ENCODE data around the gene PRXL2B.

The PRXL2B gene

DNA sequence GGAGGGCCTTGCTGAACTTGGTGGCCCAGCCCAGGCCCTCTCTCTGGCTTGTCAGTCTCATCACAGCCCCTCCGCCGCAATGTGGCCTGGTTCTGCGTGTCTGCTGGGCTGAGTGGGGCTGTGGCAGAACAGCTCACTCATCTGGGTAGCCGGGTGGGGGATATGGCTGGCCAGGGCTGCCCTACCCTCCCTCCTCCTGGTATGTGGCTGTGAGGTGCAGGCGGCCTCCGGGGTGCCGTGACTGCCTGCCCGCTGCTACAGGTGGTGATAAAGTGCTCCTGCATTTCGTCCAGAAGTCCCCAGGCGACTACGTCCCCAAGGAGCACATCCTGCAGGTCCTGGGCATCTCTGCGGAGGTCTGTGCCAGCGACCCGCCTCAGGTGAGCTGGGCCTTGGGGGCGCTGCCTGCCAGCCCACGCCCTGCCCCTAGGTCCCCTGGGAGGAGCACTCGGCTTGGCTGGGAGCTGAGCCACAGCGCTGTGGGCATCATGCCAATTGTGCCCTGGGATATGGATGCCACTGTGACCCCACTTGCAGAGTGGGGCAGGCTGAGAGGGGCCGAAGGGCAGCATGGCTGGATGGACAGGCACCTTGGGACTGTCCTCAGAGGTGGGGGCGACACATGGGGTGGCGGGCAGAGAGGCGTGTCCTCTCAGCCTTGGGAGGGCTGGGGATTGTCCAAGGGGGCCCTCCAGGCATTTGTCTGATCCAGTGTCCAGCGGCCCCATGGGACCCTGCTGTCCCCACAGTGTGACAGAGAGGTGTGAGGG, 2.3 kb downstream of the PRXL2B start:
- Histone ChIP-seq H3K4me1 (peaks cover 49 to 67% (median 59%) of the 10 kb centered on the region in 10 experiments), H3K4me2 (peak overlapping the region; percentile 21 to 99 (median 46); a peak in 19 of 22 replicates), H3K4me3 (peak overlapping the region in 2 of 10 experiments; percentile 81 to 85; a peak in 4 of 20 replicates), H3K36me3 (peaks cover 0 to 27% (median 0%) of the 10 kb centered on the region in 11 experiments; a peak in 8 of 22 replicates), H3K9me3 (replicated peaks in 1 of 11) (no peaks in the 10 kb centered on the region), H3K27ac (no peak overlapping the region), H3K27me3 (peaks cover 0 to 9% (median 0%) of the 10 kb centered on the region in 11 experiments; a peak in 4 of 22 replicates), H4K20me1 (peaks cover 0 to 33% (median 13%) of the 10 kb centered on the region in 11 experiments; a peak in 13 of 22 replicates), H3K9ac (peak overlapping the region in 3 of 11 experiments; percentile 29 to 88 (median 88); a peak in 5 of 22 replicates)
- TF ChIP-seq Cebpa-rat (IDR thresholded peaks at IDR 0.05): no peak

DNA sequence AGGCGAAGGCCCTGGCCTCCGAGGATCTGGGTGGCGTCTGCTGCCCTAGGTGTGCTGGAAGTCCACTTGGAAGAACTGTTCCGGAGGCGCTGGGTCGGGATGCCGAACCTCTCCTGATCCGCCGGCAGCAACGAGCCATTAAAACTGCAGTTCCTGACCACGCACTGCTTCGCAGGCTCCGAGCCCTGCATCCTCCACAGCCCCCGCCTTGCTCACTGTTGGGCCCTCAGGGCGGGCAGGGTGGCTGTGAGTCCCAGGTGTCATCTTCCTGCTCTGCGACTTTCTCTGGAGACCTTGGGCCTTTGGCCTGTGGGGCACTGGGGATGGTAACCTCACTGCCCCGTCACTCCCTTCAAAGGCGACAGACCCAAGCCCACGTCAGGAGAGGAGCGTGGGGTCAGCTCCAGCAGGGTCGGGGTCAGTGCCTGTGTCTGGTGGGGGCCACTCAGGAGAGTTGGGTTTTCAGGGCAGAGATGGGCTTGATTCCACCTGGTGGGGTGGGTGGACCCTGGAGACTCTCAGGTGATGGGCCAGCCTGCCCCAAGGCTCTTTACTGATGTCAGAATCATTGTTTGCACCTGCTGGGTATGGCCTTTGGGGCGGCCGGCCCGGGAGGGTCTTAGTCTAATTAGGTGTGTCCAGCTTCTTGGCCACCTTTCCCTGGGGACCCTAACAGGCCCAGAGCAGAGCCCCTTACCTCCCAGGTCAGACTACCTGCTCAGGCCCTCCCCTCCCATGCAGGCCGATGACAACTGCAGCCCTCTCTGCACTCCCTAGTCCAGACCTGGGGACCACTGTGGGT, 3.1 kb downstream of the PRXL2B start:
- Histone ChIP-seq H3K4me2 (peak overlapping the region in 10 of 11 experiments; percentile 21 to 99 (median 48); a peak in 13 of 22 replicates), H3K9me3 (replicated peaks in 1 of 11) (no peaks in the 10 kb centered on the region), H3K9ac (peak overlapping the region in 2 of 11 experiments; percentile 88; a peak in 4 of 22 replicates), H4K20me1 (peaks cover 0 to 33% (median 13%) of the 10 kb centered on the region in 11 experiments; a peak in 13 of 22 replicates), H3K27ac (no peak overlapping the region), H3K4me3 (peak overlapping the region in 2 of 10 experiments; percentile 81 to 85; a peak in 3 of 20 replicates), H3K4me1 (peaks cover 47 to 66% (median 58%) of the 10 kb centered on the region in 10 experiments), H3K27me3 (peaks cover 0 to 9% (median 0%) of the 10 kb centered on the region in 11 experiments; a peak in 4 of 22 replicates), H3K36me3 (peaks cover 0 to 27% (median 0%) of the 10 kb centered on the region in 11 experiments; a peak in 8 of 22 replicates)
- no peak for TF ChIP-seq Cebpa-rat (IDR thresholded peaks at IDR 0.05)

DNA sequence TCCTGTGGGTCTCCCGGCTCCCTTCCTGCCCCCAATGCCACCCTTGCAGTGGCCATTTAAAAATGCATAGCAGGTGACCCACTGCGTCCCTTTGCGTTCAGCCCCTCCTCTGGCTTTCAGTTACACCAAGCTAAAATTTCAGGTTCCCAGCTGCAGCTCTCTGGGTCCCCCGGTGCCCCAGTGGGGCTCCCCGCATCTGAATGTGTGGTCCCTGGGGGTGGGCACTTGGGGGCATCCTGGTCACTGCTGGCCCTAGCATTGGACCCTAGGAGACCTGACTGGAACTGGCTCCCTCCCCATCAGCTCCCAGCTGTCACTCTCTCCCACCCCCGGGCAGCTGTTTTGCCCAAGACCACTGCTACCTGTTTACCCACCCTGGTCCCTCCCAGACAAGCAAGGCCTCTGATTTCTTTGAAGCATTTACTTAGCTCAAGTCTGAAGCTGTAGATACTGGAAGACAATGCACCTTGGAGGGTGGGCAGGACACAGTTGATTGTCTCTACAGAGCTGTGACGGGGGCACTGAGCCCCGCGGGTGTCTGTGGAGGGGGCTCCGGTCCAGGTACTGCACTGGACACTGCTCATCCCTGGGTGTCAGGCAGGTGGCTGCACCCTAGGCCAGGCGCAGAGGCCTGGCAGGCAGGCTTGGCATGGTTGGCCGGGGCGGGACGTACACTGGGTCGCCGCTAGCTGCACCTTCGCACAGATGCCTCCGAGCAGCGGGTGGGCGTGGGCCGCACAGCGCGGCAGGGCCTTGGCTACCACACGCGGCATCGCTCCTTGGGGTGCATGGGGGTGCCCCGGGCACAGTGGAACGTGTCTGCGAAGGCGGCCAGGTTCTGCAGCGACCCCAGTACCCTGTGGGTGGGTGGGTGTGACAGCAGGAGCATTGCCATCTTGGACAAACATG, 3.9 kb downstream of the PRXL2B start:
- Histone ChIP-seq H3K4me1 (peaks cover 40 to 57% (median 50%) of the 10 kb centered on the region in 10 experiments), H3K27me3 (peaks cover 0 to 16% (median 0%) of the 10 kb centered on the region in 11 experiments; a peak in 6 of 22 replicates), H3K9me3 (replicated peaks in 1 of 11) (no peaks in the 10 kb centered on the region), H4K20me1 (peaks cover 0 to 33% (median 13%) of the 10 kb centered on the region in 11 experiments; a peak in 13 of 22 replicates), H3K4me2 (peak overlapping the region in 2 of 11 experiments; percentile 98 to 99; a peak in 1 of 22 replicates), H3K36me3 (peaks cover 0 to 27% (median 0%) of the 10 kb centered on the region in 11 experiments; a peak in 8 of 22 replicates), H3K4me3 (no peak overlapping the region), H3K9ac (no peak overlapping the region), H3K27ac (no peak overlapping the region)
- no peak for TF ChIP-seq Cebpa-rat (IDR thresholded peaks at IDR 0.05)

- Histone ChIP-seq H3K9ac (no peak overlapping the region), H4K20me1 (peaks cover 0 to 39% (median 17%) of the 10 kb centered on the region in 11 experiments; a peak in 13 of 22 replicates), H3K4me1 (peaks cover 40 to 59% (median 53%) of the 10 kb centered on the region in 10 experiments), H3K36me3 (peaks cover 0 to 27% (median 0%) of the 10 kb centered on the region in 11 experiments; a peak in 8 of 22 replicates), H3K27ac (no peak overlapping the region), H3K4me3 (no peak overlapping the region), H3K27me3 (peaks cover 0 to 24% (median 6%) of the 10 kb centered on the region in 11 experiments; a peak in 14 of 22 replicates), H3K9me3 (replicated peaks in 1 of 11) (no peaks in the 10 kb centered on the region), H3K4me2 (no peak overlapping the region)
- TF ChIP-seq Cebpa-rat (IDR thresholded peaks at IDR 0.05): no peak
These were observed 4.6 kb downstream of the PRXL2B start for GRCh38 chr1:2591233-2591580.

DNA sequence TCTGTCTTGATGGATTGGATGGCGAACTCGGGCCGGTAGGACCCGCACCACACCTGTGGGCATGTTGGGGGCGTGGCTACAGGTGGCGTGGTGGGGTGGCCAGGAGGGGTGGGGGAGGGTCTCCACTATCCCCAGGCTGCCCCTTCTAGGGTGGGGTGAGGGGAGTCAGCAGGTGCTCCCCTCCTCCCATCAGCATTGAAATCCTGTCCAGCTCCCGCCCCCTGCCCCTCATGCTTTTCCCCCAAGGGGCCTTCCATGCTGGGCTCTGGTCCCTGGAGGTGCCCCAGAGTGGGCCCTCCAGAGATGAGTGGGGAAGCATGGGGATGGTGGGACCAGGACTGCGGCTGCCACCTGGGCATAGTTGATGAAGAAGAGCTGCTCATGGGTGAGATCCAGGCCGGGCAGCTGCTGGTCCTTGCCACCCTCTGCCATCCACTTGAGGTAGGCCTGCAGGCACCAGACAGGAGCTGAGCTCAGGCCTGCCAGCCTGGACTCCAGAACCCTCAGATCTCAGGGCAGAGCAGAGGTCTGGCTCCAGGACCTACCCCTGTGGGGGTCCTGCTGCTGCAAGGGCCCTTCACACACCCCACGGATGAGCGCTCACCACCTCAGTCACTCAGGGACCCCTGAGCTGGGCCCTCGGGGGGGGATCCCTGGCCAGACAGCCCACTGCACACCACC, 5.1 kb downstream of the PRXL2B start:
- TF ChIP-seq Cebpa-rat (IDR thresholded peaks at IDR 0.05): no peak
- Histone ChIP-seq H3K27ac (no peak overlapping the region), H3K36me3 (peaks cover 0 to 27% (median 0%) of the 10 kb centered on the region in 11 experiments; a peak in 8 of 22 replicates), H3K9me3 (replicated peaks in 1 of 11) (no peaks in the 10 kb centered on the region), H4K20me1 (peaks cover 0 to 41% (median 20%) of the 10 kb centered on the region in 11 experiments; a peak in 18 of 22 replicates), H3K27me3 (peaks cover 2 to 29% (median 11%) of the 10 kb centered on the region in 11 experiments; a peak in 19 of 22 replicates), H3K4me2 (peak overlapping the region in 5 of 11 experiments; percentile 16 to 47 (median 35); a peak in 5 of 22 replicates), H3K4me3 (no peak overlapping the region), H3K9ac (no peak overlapping the region), H3K4me1 (peaks cover 44 to 64% (median 58%) of the 10 kb centered on the region in 10 experiments)

DNA sequence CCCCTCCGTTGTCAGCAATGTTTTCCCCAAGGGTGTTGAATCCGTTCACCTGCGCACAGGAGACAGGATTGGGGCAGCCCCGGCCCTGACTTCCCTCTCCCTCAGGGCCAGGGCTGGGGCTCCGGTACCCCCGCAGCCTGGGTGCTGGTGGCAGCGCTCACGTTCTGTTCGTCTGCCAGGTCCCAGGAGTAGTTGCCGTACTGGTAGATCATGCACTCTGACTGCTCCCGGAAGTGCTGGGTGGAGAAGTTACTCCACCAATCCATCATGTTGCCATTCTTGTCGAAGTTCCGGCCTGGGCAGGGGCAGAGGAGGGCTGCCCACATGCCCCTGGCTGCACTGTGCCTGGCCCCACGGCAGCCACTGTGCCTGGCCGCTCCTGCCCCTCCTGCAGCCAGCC, 6.1 kb downstream of the PRXL2B start:
- Histone ChIP-seq H3K27me3 (peaks cover 10 to 31% (median 20%) of the 10 kb centered on the region in 11 experiments; a peak in 19 of 22 replicates), H3K4me1 (peaks cover 47 to 66% (median 60%) of the 10 kb centered on the region in 10 experiments), H3K36me3 (peaks cover 0 to 27% (median 0%) of the 10 kb centered on the region in 11 experiments; a peak in 8 of 22 replicates), H3K9ac (peak overlapping the region in 1 of 11 experiments; percentile 7; a peak in 3 of 22 replicates), H4K20me1 (peaks cover 0 to 45% (median 25%) of the 10 kb centered on the region in 11 experiments; a peak in 19 of 22 replicates), H3K4me3 (peak overlapping the region in 2 of 10 experiments; percentile 19 to 28; a peak in 1 of 20 replicates), H3K9me3 (replicated peaks in 1 of 11) (no peaks in the 10 kb centered on the region), H3K4me2 (peak overlapping the region; percentile 59 to 84 (median 71)), H3K27ac (peak overlapping the region in 7 of 11 experiments; percentile 5 to 47 (median 29); a peak in 10 of 22 replicates)
- no peak for TF ChIP-seq Cebpa-rat (IDR thresholded peaks at IDR 0.05)
